Astrocyte (in vitro differentiated cells and primary cell): ENCODE data around the gene PEAR1.
A peak's percentile ranks its signal among the peaks of the same experiment; 100 is the strongest.

Experiments used
- CTCF ChIP-seq: IDR thresholded peaks from 2 replicates; pipeline ENCODE4 v1.5.1; 2011; ENCODE audit warnings: low read depth, mild to moderate bottlenecking, inconsistent platforms, low read length, moderate library complexity; ENCODE audit not compliant: insufficient read depth
- EZH2 ChIP-seq: IDR thresholded peaks from 2 replicates; pipeline ENCODE4 v1.6.1; 2012; ENCODE audit warnings: mild to moderate bottlenecking, low read length, inconsistent platforms; ENCODE audit not compliant: insufficient read depth

GRCh38 chr1:156859523-156860112 lies 33.9 kb upstream of the PEAR1 start:
- TF ChIP-seq CTCF = no peak
- TF ChIP-seq EZH2 = peak; percentile 45
